Gastroesophageal sphincter (tissue), 4 donors: ENCODE data around the gene SDF2. TPM values are rescaled to one million over a fixed set of nuclear protein-coding genes. Genes with fewer than 3 reads are reported as not detected.
"Not testable (repeated sequence)": the region's sequence is repeated elsewhere in the genome, so short reads cannot be mapped to it uniquely, and the experiment has no call there.

Experiments used
- ATAC-seq: fragments of 150-250 bp; one replicate; pipeline ENCODE4 v1.9.1; 2016; ENCODE audit warnings: mild to moderate bottlenecking, moderate library complexity
- H3K27ac ChIP-seq, 4 donors: fragments of 200-600 bp; sonication (generic) in 3 of 4; 1 replicate in 3 of 4; 2 replicates in 1 of 4; pipeline ENCODE4 v1.5.1; 2016 to 2019
- H3K27me3 ChIP-seq: fragments of 200-600 bp; sonication (generic); one replicate; pipeline ENCODE4 v1.5.1; 2019
- H3K36me3 ChIP-seq, 2 donors: fragments of 200-600 bp; sonication (generic); one replicate each; pipeline ENCODE4 v1.5.1; 2019; ENCODE audit warnings: control low read depth in 1 of 2
- H3K4me1 ChIP-seq, 3 donors: fragments of 200-600 bp; sonication (generic); 1 replicate in 2 of 3; 2 replicates in 1 of 3; pipeline ENCODE4 v1.5.1; 2016 to 2019; ENCODE audit warnings: control low read depth in 2 of 3
- H3K4me3 ChIP-seq, 2 donors: fragments of 200-600 bp; sonication (generic); one replicate each; pipeline ENCODE4 v1.5.1; 2019; ENCODE audit warnings: mild to moderate bottlenecking in 1 of 2, moderate library complexity in 1 of 2
- H3K9me3 ChIP-seq, 3 donors: fragments of 200-600 bp; sonication (generic); one replicate each; pipeline ENCODE4 v1.5.1; 2017 to 2019; ENCODE audit warnings: control low read depth in 2 of 3
- CTCF ChIP-seq, 4 experiments: fragments of 200-600 bp in 2 of 4; fragments of 450-650 bp in 2 of 4; sonication (generic) in 1 of 4; IDR thresholded peaks; one replicate each; pipeline ENCODE4 v1.5.1; 2017 to 2019; ENCODE audit warnings: antibody characterized with exemption in 4 of 4, mild to moderate bottlenecking in 2 of 4, moderate library complexity in 2 of 4
- EP300 ChIP-seq: sonication (generic); formaldehyde crosslinking; IDR thresholded peaks from one replicate; pipeline ENCODE4 v1.6.1; 2017; ENCODE audit warnings: antibody characterized with exemption, mild to moderate bottlenecking
- POLR2A ChIP-seq, 2 donors: fragments of 450-650 bp; IDR thresholded peaks; one replicate each; pipeline ENCODE4 v1.6.1; 2017; ENCODE audit warnings: antibody characterized with exemption in 2 of 2, mild to moderate bottlenecking in 2 of 2, moderate library complexity in 1 of 2
- POLR2AphosphoS5 ChIP-seq: sonication (generic); formaldehyde crosslinking; IDR thresholded peaks from one replicate; pipeline ENCODE4 v1.6.1; 2017; ENCODE audit warnings: antibody characterized with exemption
- WGBS, 2 donors: methylation state at CpG; one replicate each; pipeline ENCODE4 v1.1.5; 2018; ENCODE audit warnings: low coverage in 1 of 2; 5-methylcytosine and 5-hydroxymethylcytosine counted together
- total RNA-seq, 4 donors: library from RNA; depleted of rRNA; stranded (reverse); fragments of >200 nt; gene quantifications; one replicate each; pipeline ENCODE4 v1.1.0, GENCODE V29; 2016

SDF2 gene
- total RNA-seq, 4 donors from 2014 or later, result 29.5 to 43.2 (median 36.1) TPM

- peak; percentile 22 for ATAC-seq
- no peak for TF ChIP-seq EP300
- peak in 3 of 4 experiments; percentile 50 to 69 (median 53) for TF ChIP-seq CTCF (IDR thresholded peaks at IDR 0.05)
- TF ChIP-seq POLR2A (IDR thresholded peaks at IDR 0.05), result no peak
- no peak for TF ChIP-seq POLR2AphosphoS5
- WGBS, 2 donors, result 65 to 79% methylated on average over 3 to 5 of the region's 6 CpGs
- Histone ChIP-seq H3K4me3 (no peak overlapping the region), H3K4me1 (peaks cover 0 to 7% (median 0%) of the 10 kb centered on the region in 3 donors), H3K27ac (no peak overlapping the region), H3K36me3 (peaks cover 2 to 75% of the 10 kb centered on the region in 2 donors), H3K27me3 (no peaks in the 10 kb centered on the region), H3K9me3 (no peaks in the 10 kb centered on the region)
These were observed 48.5 kb downstream of the SDF2 start for GRCh38 chr17:28612936-28613872.

GRCh38 chr17:28612531-28612930 is 49.2 kb downstream of the SDF2 start:
- H3K36me3 ChIP-seq, result peaks cover 2 to 69% of the 10 kb centered on the region in 2 donors
- no peak overlapping the region for H3K27ac ChIP-seq
- TF ChIP-seq POLR2A (IDR thresholded peaks at IDR 0.05) (no peak), EP300 (no peak), POLR2AphosphoS5 (no peak), CTCF (IDR thresholded peaks at IDR 0.05) (no peak)
- H3K27me3 ChIP-seq, result no peaks in the 10 kb centered on the region
- H3K4me3 ChIP-seq, result no peak overlapping the region
- H3K4me1 ChIP-seq, result peaks cover 0 to 7% (median 0%) of the 10 kb centered on the region in 3 donors
- WGBS, 2 donors, result 60 to 69% methylated on average over 1 to 2 of the region's 2 CpGs
- no peak for ATAC-seq
- H3K9me3 ChIP-seq, result no peaks in the 10 kb centered on the region

GRCh38 chr17:28610376-28610775 is 51.3 kb downstream of the SDF2 start:
- WGBS, 2 donors, result 76 to 86% methylated on average over 7 to 8 of the region's 8 CpGs
- TF ChIP-seq EP300, result no peak
- no peak for TF ChIP-seq POLR2AphosphoS5
- no peak for TF ChIP-seq CTCF (IDR thresholded peaks at IDR 0.05)
- TF ChIP-seq POLR2A (IDR thresholded peaks at IDR 0.05), result no peak
- Histone ChIP-seq H3K27ac (no peak overlapping the region), H3K4me3 (no peak overlapping the region), H3K9me3 (no peaks in the 10 kb centered on the region), H3K4me1 (peaks cover 0 to 7% (median 0%) of the 10 kb centered on the region in 3 donors), H3K36me3 (peaks cover 0 to 47% of the 10 kb centered on the region in 2 donors), H3K27me3 (no peaks in the 10 kb centered on the region)
- no peak for ATAC-seq

GRCh38 chr17:28604031-28604430 is 57.7 kb downstream of the SDF2 start:
- not testable (repeated sequence) for H3K9me3 ChIP-seq, H3K27me3 ChIP-seq, H3K36me3 ChIP-seq, H3K4me3 ChIP-seq, ATAC-seq, H3K4me1 ChIP-seq, H3K27ac ChIP-seq
- WGBS, 2 donors, result no CpG with 5 or more reads among the region's 31 CpGs

- peaks cover 0 to 18% (median 5%) of the 10 kb centered on the region in 3 donors for H3K4me1 ChIP-seq
- H3K4me3 ChIP-seq, result peak overlapping the region; percentile 44 to 66
- WGBS, 2 donors, result 4 to 19% methylated on average over 9 to 16 of the region's 40 CpGs
- ATAC-seq, result peak; percentile 74
- H3K36me3 ChIP-seq, result no peaks in the 10 kb centered on the region
- no peaks in the 10 kb centered on the region for H3K9me3 ChIP-seq
- H3K27ac ChIP-seq, result peak overlapping the region; percentile 80 to 99 (median 94)
- TF ChIP-seq POLR2A (IDR thresholded peaks at IDR 0.05) (peak in 1 of 2 donors; percentile 2), CTCF (IDR thresholded peaks at IDR 0.05) (no peak), EP300 (no peak), POLR2AphosphoS5 (no peak)
- H3K27me3 ChIP-seq, result no peaks in the 10 kb centered on the region
These were observed 62.2 kb downstream of the SDF2 start for GRCh38 chr17:28599311-28600184.
